Stimulated activated CD8-positive, alpha-beta memory T cell treated with anti-CD3 and anti-CD28 coated beads, Interleukin-4, amount 100 ng/mL, for 1 hour (primary cell): ENCODE measurements around the gene ZBTB46.
A peak's percentile ranks its signal among the peaks of the same experiment; 100 is the strongest.
"Not testable (repeated sequence)": the region's sequence is repeated elsewhere in the genome, so short reads cannot be mapped to it uniquely, and the experiment has no call there.

Experiments
- DNase-seq, 2 donors: peaks; one replicate each; pipeline ENCODE4 v3.0.0-alpha.2; 2020; ENCODE audit warnings: low read depth in 2 of 2, low spot score in 1 of 2

ZBTB46 gene

GRCh38 chr20:63736893-63737694 lies 94.0 kb downstream of the ZBTB46 start:
- no peak for DNase-seq

- DNase-seq = peak in 1 of 2 donors; percentile 61
Measured at GRCh38 chr20:63735859-63736718, 95.0 kb downstream of the ZBTB46 start, which contains the start of gene LIME1. LIME1 (plus strand) TSS chr20:63736664; CDS start chr20:63737550, 886 bp downstream.

- no peak for DNase-seq
Measured at GRCh38 chr20:63734946-63735858, 95.9 kb downstream of the ZBTB46 start.

- no peak for DNase-seq
Measured at GRCh38 chr20:63734111-63734945, 96.7 kb downstream of the ZBTB46 start.

- DNase-seq = no peak
Measured at GRCh38 chr20:63733579-63734081, 97.4 kb downstream of the ZBTB46 start.

- DNase-seq = no peak
Measured at GRCh38 chr20:63733117-63733516, 97.9 kb downstream of the ZBTB46 start.

GRCh38 chr20:63732118-63733095 lies 98.7 kb downstream of the ZBTB46 start:
- no peak for DNase-seq

- no peak for DNase-seq
Measured at GRCh38 chr20:63731410-63731809, 99.7 kb downstream of the ZBTB46 start.

- DNase-seq = not testable (repeated sequence)
Measured at GRCh38 chr20:63730189-63730733, 100.8 kb downstream of the ZBTB46 start.

- not testable (repeated sequence) for DNase-seq
Measured at GRCh38 chr20:63722967-63723622, 108.0 kb downstream of the ZBTB46 start.

GRCh38 chr20:63718996-63719395 lies 112.1 kb downstream of the ZBTB46 start:
- DNase-seq = no peak

- no peak for DNase-seq
Measured at GRCh38 chr20:63714858-63715257, 116.2 kb downstream of the ZBTB46 start.

GRCh38 chr20:63712191-63712590 lies 118.9 kb downstream of the ZBTB46 start:
- DNase-seq = no peak

- DNase-seq = no peak
Measured at GRCh38 chr20:63711085-63711645, 119.9 kb downstream of the ZBTB46 start.

GRCh38 chr20:63709149-63709527 lies 121.9 kb downstream of the ZBTB46 start:
- no peak for DNase-seq

GRCh38 chr20:63708301-63709148 lies 122.5 kb downstream of the ZBTB46 start:
- no peak for DNase-seq
